PC-3 (cell line): ENCODE results near the gene NADSYN1.

Experiments
- EZH2 ChIP-seq: fragments of 300-600 bp; sonication (generic); IDR thresholded peaks from one replicate; pipeline ENCODE4 v1.6.1; 2017; ENCODE audit warnings: antibody characterized with exemption, mild to moderate bottlenecking, low read length; ENCODE audit not compliant: unreplicated experiment
- TF ChIP-seq, protein P1 (sequence below): fragments of 300-600 bp; sonication (generic); conservative IDR thresholded peaks from 2 replicates; pipeline ENCODE4 v1.5.1; 2017; ENCODE audit warnings: antibody characterized with exemption, low read depth, mild to moderate bottlenecking, low read length

- TF ChIP-seq, protein P1, sequence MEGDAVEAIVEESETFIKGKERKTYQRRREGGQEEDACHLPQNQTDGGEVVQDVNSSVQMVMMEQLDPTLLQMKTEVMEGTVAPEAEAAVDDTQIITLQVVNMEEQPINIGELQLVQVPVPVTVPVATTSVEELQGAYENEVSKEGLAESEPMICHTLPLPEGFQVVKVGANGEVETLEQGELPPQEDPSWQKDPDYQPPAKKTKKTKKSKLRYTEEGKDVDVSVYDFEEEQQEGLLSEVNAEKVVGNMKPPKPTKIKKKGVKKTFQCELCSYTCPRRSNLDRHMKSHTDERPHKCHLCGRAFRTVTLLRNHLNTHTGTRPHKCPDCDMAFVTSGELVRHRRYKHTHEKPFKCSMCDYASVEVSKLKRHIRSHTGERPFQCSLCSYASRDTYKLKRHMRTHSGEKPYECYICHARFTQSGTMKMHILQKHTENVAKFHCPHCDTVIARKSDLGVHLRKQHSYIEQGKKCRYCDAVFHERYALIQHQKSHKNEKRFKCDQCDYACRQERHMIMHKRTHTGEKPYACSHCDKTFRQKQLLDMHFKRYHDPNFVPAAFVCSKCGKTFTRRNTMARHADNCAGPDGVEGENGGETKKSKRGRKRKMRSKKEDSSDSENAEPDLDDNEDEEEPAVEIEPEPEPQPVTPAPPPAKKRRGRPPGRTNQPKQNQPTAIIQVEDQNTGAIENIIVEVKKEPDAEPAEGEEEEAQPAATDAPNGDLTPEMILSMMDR, result no peak
- no peak for TF ChIP-seq EZH2
Observed at GRCh38 chr11:71491940-71492339, 38.9 kb downstream of the NADSYN1 start.
